ENCODE results near the gene ZNF664. TPM values are rescaled to one million over a fixed set of nuclear protein-coding genes. Genes with fewer than 3 reads are reported as not detected.

The ZNF664 gene
- total and polyA plus RNA-seq, 3 donors from 2014 or later = 55.9 to 69.6 (median 63.4) TPM

DNA sequence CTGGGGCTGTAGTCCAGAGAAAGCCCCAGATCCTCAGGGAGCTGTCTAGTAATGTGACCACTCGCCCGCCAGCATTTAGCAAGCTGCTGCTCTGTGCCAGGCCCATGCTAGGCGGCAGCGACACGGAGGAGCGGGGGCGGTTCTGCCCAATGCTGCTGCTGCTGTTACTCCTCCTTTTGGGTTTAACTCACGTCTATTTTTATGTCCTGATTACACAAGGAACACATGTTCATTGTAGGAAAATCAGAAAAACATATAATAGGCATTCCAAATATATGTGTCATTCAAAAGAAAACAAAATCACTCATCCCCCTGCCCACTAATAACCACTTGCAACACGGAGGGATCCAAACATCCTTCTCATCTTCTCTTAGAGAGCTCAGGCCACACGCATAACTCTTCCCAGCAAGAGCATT is 30.8 kb upstream of the ZNF664 start:
- no peak for DNase-seq

DNA sequence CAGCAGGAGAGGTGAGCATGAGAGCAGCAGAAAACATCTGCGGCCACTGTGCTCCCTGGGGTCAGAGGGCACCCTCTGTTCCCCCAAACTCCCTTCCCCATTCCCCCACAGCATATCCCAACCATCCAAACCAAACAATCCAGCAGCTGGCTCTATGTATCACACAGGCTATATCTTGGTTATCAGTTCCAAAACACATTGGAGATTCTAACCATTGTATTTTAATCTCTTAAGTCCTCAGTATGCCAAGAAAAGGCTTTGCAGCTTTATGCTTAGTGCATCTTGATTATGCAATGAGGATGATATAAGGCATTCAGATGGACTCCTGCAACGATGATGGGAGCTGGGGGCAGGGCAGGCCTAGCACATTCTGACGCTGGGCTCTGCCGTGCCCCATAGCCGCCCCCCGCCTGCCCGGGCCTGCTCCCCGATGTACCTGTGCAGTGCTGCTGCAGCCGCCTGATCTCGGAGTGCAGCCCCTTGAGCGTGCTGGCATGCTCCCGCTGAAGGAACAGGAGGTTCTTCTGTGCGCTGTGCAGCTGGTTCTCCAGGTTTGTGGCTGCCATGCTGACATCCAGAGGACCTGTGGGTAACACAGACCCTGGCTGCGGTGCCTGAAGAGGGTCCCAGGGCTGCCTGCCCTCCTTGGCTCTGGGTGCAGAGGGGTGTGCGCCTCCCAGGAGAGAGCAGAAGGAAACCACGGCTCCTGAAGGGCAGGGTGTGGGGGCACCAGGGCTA is 29.9 kb upstream of the ZNF664 start:
- no peak for TF ChIP-seq CTCF (IDR thresholded peaks at IDR 0.05)
- no peak for TF ChIP-seq POLR2A (IDR thresholded peaks at IDR 0.05)
- Histone ChIP-seq H3K4me1 (no peaks in the 10 kb centered on the region), H3K27ac (no peak overlapping the region), H3K27me3 (no peaks in the 10 kb centered on the region), H3K4me3 (no peak overlapping the region), H3K9me3 (no peaks in the 10 kb centered on the region), H3K36me3 (ENCODE audit: low read depth, missing control alignments) (no peaks in the 10 kb centered on the region)
- 79 to 87% methylated on average over 11 to 16 of the region's 16 CpGs for WGBS, 2 donors
- intact Hi-C loops (cut with DNase I; ENCODE audit: low total_unique reads) = no loop called here
- DNase-seq = no peak

More for the DNA sequence above, 30.8 kb upstream of the ZNF664 start:
- no peaks in the 10 kb centered on the region for H3K9me3 ChIP-seq
- no peaks in the 10 kb centered on the region for H3K36me3 ChIP-seq (ENCODE audit: low read depth, missing control alignments)
- 85 to 92% methylated on average over 10 of the region's 10 CpGs for WGBS, 2 donors
- H3K27ac ChIP-seq = no peak overlapping the region
- H3K27me3 ChIP-seq = no peaks in the 10 kb centered on the region
- no peak overlapping the region for H3K4me3 ChIP-seq
- TF ChIP-seq CTCF (IDR thresholded peaks at IDR 0.05) (no peak), POLR2A (IDR thresholded peaks at IDR 0.05) (no peak)
- intact Hi-C loops (cut with DNase I; ENCODE audit: low total_unique reads) = no loop called here
- no peaks in the 10 kb centered on the region for H3K4me1 ChIP-seq

GRCh38 chr12:123943816-123944215 is 29.2 kb upstream of the ZNF664 start:
- DNase-seq = no peak
- no peak for TF ChIP-seq CTCF (IDR thresholded peaks at IDR 0.05)
- TF ChIP-seq POLR2A (IDR thresholded peaks at IDR 0.05) = no peak
- Histone ChIP-seq H3K36me3 (ENCODE audit: low read depth, missing control alignments) (no peaks in the 10 kb centered on the region), H3K9me3 (no peaks in the 10 kb centered on the region), H3K4me3 (no peak overlapping the region), H3K27me3 (no peaks in the 10 kb centered on the region), H3K4me1 (no peaks in the 10 kb centered on the region), H3K27ac (no peak overlapping the region)
- intact Hi-C loops (cut with DNase I; ENCODE audit: low total_unique reads) = no loop called here
- WGBS, 2 donors = 88 to 98% methylated on average over 2 to 5 of the region's 5 CpGs

GRCh38 chr12:123944696-123945095 is 28.3 kb upstream of the ZNF664 start:
- TF ChIP-seq POLR2A (IDR thresholded peaks at IDR 0.05) = no peak
- no peak for TF ChIP-seq CTCF (IDR thresholded peaks at IDR 0.05)
- H3K9me3 ChIP-seq = no peaks in the 10 kb centered on the region
- H3K4me3 ChIP-seq = no peak overlapping the region
- WGBS, 2 donors = 93 to 94% methylated on average over 10 of the region's 10 CpGs
- no peaks in the 10 kb centered on the region for H3K36me3 ChIP-seq (ENCODE audit: low read depth, missing control alignments)
- H3K27ac ChIP-seq = no peak overlapping the region
- no peak for DNase-seq
- intact Hi-C loops (cut with DNase I; ENCODE audit: low total_unique reads) = no loop called here
- no peaks in the 10 kb centered on the region for H3K27me3 ChIP-seq
- no peaks in the 10 kb centered on the region for H3K4me1 ChIP-seq
